Stomach smooth muscle (tissue), 2 donors: Measurements from ENCODE around the gene CUTA.
A peak's percentile ranks its signal among the peaks of the same experiment; 100 is the strongest.

Experiments
- H3K27ac ChIP-seq: one replicate; pipeline ENCODE4 v1.7.0; 2013; ENCODE audit warnings: mild to moderate bottlenecking, low read length, inconsistent platforms
- H3K27me3 ChIP-seq, 2 donors: one replicate each; pipeline ENCODE4 v1.7.0; 2013; ENCODE audit warnings: low read length in 2 of 2; ENCODE audit not compliant: insufficient read depth in 2 of 2, control insufficient read depth in 1 of 2
- H3K36me3 ChIP-seq, 2 donors: one replicate each; pipeline ENCODE4 v1.7.0; 2013; ENCODE audit warnings: low read length in 2 of 2; ENCODE audit not compliant: control insufficient read depth in 2 of 2, insufficient read depth in 2 of 2
- H3K4me1 ChIP-seq: one replicate; pipeline ENCODE4 v1.7.0; 2013; ENCODE audit warnings: low read length; ENCODE audit not compliant: control insufficient read depth, insufficient read depth
- H3K4me3 ChIP-seq, 2 donors: one replicate each; pipeline ENCODE4 v1.7.0; 2013; ENCODE audit warnings: low read length in 2 of 2
- H3K9ac ChIP-seq, 2 donors: one replicate each; pipeline ENCODE4 v1.7.0; 2013; ENCODE audit warnings: low read length in 2 of 2, mild to moderate bottlenecking in 1 of 2
- H3K9me3 ChIP-seq, 2 donors: one replicate each; pipeline ENCODE4 v1.7.0; 2013; ENCODE audit warnings: low read length in 2 of 2; ENCODE audit not compliant: control insufficient read depth in 2 of 2
- donor health status: healthy.
- donor health status: Pancreatic carcinoma.

CUTA gene, protein sequence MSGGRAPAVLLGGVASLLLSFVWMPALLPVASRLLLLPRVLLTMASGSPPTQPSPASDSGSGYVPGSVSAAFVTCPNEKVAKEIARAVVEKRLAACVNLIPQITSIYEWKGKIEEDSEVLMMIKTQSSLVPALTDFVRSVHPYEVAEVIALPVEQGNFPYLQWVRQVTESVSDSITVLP

GRCh38 chr6:33417903-33418689 is at the start of gene CUTA:
TSS of gene CUTA (minus strand) at chr6:33418107. CDS start at chr6:33418000, 107 bp downstream.
- peak within 1 kb of the TSS; percentile 97 for H3K27ac ChIP-seq
- no peaks in the 10 kb centered on the region for H3K27me3 ChIP-seq
- peaks cover 22 to 30% of the 10 kb centered on the region in 2 donors for H3K36me3 ChIP-seq
- peak within 1 kb of the TSS; percentile 79 to 92 for H3K9ac ChIP-seq
- H3K4me1 ChIP-seq = peaks cover 58% of the 10 kb centered on the region
- no peaks in the 10 kb centered on the region for H3K9me3 ChIP-seq
- peak within 1 kb of the TSS; percentile 86 to 88 for H3K4me3 ChIP-seq

DNA sequence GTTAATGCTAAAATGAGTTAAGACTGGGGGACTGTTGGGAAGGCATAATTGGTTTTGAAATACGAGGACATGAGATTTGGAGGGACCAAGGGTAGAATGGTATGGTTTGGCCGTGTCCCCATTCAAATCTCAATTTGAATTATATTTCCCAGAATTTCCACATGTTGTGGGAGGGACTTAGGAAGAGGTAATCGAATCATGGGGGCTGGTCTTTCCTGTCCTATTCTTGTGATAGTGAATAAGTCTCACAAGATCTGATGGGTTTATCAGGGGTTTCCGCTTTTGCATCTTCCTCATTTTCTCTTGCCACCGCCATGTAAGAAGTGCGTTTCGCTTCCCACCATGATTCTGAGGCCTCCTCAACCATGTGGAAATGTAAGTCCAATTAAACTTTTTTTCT is 49.2 kb upstream of the CUTA start:
- Histone ChIP-seq H3K4me3 (no peak overlapping the region), H3K9me3 (no peaks in the 10 kb centered on the region)

DNA sequence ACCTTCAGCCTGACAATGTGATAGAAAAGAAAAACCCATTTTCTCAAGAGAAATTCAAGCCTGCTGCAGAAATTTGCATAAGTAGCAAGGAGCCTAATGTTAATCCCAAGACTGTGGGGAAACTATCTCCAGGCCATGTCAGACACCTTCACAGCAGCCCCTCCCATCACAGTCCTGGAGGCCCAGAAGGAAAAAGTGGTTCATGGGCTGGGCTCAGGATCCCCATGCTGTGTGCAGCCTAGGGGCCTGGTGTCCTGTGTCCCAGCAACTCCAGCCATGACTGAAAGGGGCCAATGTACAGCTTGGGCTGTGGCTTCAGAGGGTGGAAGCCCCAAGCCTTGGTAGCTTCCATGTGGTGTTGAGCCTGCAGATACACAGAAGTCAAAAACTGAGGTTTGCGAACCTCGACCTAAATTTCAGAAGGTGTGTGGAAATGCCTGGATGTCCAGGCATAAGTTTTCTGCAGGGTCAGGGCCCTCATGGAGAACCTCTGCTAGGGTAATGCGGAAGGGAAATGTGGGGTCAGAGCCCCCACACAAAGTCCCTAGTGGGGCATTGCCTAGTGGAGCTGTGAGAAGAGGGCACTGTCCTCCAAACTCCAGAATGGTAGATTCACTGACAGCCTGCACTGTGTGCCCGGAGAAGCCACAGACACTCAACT is 48.3 kb upstream of the CUTA start:
- Histone ChIP-seq H3K4me3 (no peak overlapping the region), H3K27ac (no peak overlapping the region), H3K9ac (no peak overlapping the region), H3K36me3 (no peaks in the 10 kb centered on the region), H3K4me1 (no peaks in the 10 kb centered on the region), H3K9me3 (no peaks in the 10 kb centered on the region), H3K27me3 (no peaks in the 10 kb centered on the region)

More for the DNA sequence above, 49.2 kb upstream of the CUTA start:
- Histone ChIP-seq H3K4me1 (no peaks in the 10 kb centered on the region), H3K36me3 (no peaks in the 10 kb centered on the region), H3K27me3 (no peaks in the 10 kb centered on the region), H3K27ac (no peak overlapping the region), H3K9ac (no peak overlapping the region)

GRCh38 chr6:33459226-33459625 is 41.3 kb upstream of the CUTA start:
- no peak overlapping the region for H3K9ac ChIP-seq
- peaks cover 13% of the 10 kb centered on the region for H3K4me1 ChIP-seq
- H3K9me3 ChIP-seq = no peaks in the 10 kb centered on the region
- H3K36me3 ChIP-seq = peaks cover 6 to 18% of the 10 kb centered on the region in 2 donors
- no peak overlapping the region for H3K4me3 ChIP-seq
- H3K27me3 ChIP-seq = no peaks in the 10 kb centered on the region
- no peak overlapping the region for H3K27ac ChIP-seq

DNA sequence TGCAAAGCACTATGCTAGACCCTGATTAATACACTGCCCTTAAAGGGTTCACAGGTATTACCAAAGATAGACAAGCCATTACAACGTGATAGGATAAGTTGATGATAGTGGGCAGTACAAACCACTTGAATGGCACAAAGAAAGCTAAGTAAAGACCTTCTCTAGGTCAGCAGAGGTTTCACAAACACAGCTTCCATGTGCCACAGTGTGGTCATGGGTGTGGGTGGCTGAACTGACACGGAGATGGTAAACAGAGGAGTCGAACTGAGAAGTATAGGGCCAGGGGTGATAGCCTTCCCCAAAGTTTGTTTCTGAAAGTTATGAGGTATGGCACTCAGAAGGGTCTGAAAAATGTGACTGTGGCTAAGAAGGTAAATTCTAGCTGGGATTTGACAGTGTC is 40.8 kb upstream of the CUTA start:
- no peaks in the 10 kb centered on the region for H3K9me3 ChIP-seq
- no peak overlapping the region for H3K9ac ChIP-seq
- peaks cover 6 to 18% of the 10 kb centered on the region in 2 donors for H3K36me3 ChIP-seq
- no peak overlapping the region for H3K27ac ChIP-seq
- no peaks in the 10 kb centered on the region for H3K27me3 ChIP-seq
- H3K4me1 ChIP-seq = peaks cover 16% of the 10 kb centered on the region
- no peak overlapping the region for H3K4me3 ChIP-seq

GRCh38 chr6:33456156-33456555 is 38.2 kb upstream of the CUTA start:
- Histone ChIP-seq H3K4me3 (no peak overlapping the region), H3K27me3 (no peaks in the 10 kb centered on the region), H3K9me3 (no peaks in the 10 kb centered on the region), H3K9ac (no peak overlapping the region), H3K4me1 (peaks cover 20% of the 10 kb centered on the region), H3K36me3 (peaks cover 6 to 18% of the 10 kb centered on the region in 2 donors), H3K27ac (no peak overlapping the region)

- Histone ChIP-seq H3K9ac (peak overlapping the region; percentile 76 to 82), H3K27me3 (no peaks in the 10 kb centered on the region), H3K36me3 (peaks cover 6 to 18% of the 10 kb centered on the region in 2 donors), H3K4me3 (peak overlapping the region; percentile 77 to 95), H3K9me3 (no peaks in the 10 kb centered on the region), H3K27ac (no peak overlapping the region), H3K4me1 (peaks cover 20% of the 10 kb centered on the region)
Measured at GRCh38 chr6:33455051-33455450, 37.1 kb upstream of the CUTA start.

DNA sequence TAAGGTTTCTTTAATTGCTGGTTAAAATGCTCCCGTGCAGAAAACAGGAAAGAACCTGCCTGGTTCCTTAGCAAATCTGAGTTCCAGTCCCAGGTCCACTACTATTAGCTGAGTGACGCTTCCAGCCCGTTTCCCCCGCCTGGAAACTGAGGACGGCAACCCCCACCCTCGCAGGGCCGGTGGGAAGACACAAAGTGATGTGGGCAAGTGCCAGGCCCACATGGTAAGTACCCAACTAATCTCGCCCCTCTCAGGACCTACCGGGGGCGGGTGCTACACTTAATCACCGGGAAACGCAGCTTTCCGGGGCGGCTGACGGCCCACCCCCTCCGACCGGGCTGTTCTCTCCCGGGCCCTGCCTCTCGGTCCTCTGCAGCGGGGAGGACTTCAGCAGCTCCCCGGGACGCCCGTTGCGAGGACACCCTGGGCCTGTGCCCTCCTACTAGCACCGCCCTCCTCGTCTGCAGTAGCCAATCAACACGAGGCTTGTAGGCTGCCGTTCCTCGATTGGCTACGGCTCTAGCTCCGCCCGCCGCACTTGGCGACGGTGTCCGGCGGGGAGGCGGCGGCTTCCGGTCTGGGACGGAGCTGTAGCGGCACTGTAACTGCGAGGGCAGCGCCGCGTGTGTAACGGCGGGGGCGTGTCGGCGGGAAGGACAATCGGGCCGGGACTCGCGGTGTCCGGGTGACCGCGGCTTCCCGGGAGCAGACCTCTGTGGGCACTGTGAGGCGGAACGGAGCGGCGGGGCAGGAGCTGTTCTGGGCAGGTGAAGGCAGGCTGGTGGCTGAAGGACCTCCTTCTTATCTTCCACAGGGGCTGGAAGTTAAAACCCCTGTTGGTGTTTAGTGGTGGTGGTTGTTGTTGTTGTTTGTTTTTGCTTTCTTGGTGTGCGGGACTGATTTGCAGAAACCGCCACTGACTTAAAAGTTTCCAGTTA is 36.4 kb upstream of the CUTA start, which contains the start of gene ZBTB9:
Gene ZBTB9, plus strand, starts transcription at position 568 of the 938 bp plus-strand sequence. CDS start 525 bp downstream, outside the sequence.
- peak within 1 kb of the TSS; percentile 77 to 95 for H3K4me3 ChIP-seq
- H3K9ac ChIP-seq = peak within 1 kb of the TSS; percentile 82 to 88
- peak within 1 kb of the TSS; percentile 69 for H3K27ac ChIP-seq
- H3K4me1 ChIP-seq = peaks cover 20% of the 10 kb centered on the region
- H3K36me3 ChIP-seq = peaks cover 9 to 18% of the 10 kb centered on the region in 2 donors
- no peaks in the 10 kb centered on the region for H3K27me3 ChIP-seq
- no peaks in the 10 kb centered on the region for H3K9me3 ChIP-seq

DNA sequence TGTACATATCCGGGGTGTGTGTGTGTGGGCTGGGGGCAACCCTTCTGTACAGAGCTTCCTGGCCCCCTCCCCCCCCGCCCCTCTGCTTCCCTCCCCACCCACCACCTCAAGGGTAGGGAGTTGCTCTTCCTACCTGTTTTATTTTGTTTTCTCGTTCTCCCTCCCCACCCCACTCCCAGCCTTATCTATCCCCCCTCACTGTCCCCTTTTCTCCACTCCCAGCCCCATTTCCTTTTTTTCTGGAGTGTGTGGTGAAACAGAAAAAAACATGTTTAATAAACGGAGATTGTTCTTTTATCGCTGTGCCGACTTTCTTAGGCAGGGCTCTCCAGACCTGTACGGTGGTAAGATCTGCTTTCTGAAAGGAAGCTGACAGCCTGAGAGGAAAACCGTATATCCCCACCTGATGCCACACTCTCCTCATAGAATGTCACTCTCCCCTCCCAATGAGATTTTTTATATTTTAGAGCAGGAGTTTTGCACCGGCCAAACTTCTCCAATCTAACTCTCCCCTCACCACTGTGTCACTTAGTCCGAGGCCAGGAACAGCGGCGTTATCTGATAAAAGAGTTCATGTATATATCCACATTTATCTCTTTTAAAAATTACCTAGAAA is 35.6 kb upstream of the CUTA start:
- H3K36me3 ChIP-seq = peaks cover 9 to 18% of the 10 kb centered on the region in 2 donors
- no peaks in the 10 kb centered on the region for H3K9me3 ChIP-seq
- H3K27me3 ChIP-seq = no peaks in the 10 kb centered on the region
- H3K9ac ChIP-seq = peak overlapping the region; percentile 82 to 88
- H3K27ac ChIP-seq = peak overlapping the region; percentile 69
- peaks cover 20% of the 10 kb centered on the region for H3K4me1 ChIP-seq
- H3K4me3 ChIP-seq = peak overlapping the region; percentile 77 to 95
